Neuronal stem cell (in vitro differentiated cells): ENCODE results near the gene PAPLN.
A peak's percentile ranks its signal among the peaks of the same experiment; 100 is the strongest.

Experiments used
- DNase-seq: peaks from one replicate; pipeline ENCODE4 v3.0.0-alpha.2; 2013; ENCODE audit warnings: low spot score
- H2AFZ ChIP-seq: one replicate; pipeline ENCODE4 v1.6.1; 2013; ENCODE audit warnings: mild to moderate bottlenecking, low read length, inconsistent platforms
- H2AK5ac ChIP-seq: 2 replicates; pipeline ENCODE4 v1.6.1; 2013; ENCODE audit warnings: low read depth, mild to moderate bottlenecking, inconsistent platforms, low read length, moderate library complexity, mixed read lengths
- H2BK120ac ChIP-seq: 2 replicates; pipeline ENCODE4 v1.6.1; 2013; ENCODE audit warnings: low read depth, mild to moderate bottlenecking, inconsistent platforms, low read length, moderate library complexity, mixed read lengths
- H2BK12ac ChIP-seq: one replicate; pipeline ENCODE4 v1.6.1; 2013; ENCODE audit warnings: low read length, inconsistent platforms
- H2BK15ac ChIP-seq: 2 replicates; pipeline ENCODE4 v1.6.1; 2013; ENCODE audit warnings: mild to moderate bottlenecking, low read length, inconsistent platforms, mixed read lengths
- H2BK5ac ChIP-seq: one replicate; pipeline ENCODE4 v1.6.1; 2013; ENCODE audit warnings: inconsistent platforms, mild to moderate bottlenecking, low read length, moderate library complexity
- H3K14ac ChIP-seq: one replicate; pipeline ENCODE4 v1.6.1; 2013; ENCODE audit warnings: low read length, inconsistent platforms
- H3K18ac ChIP-seq: 2 replicates; pipeline ENCODE4 v1.6.1; 2013; ENCODE audit warnings: low read length, inconsistent platforms
- H3K23ac ChIP-seq: 2 replicates; pipeline ENCODE4 v1.6.1; 2013; ENCODE audit warnings: low read depth, mild to moderate bottlenecking, mixed read lengths, low read length, inconsistent platforms; ENCODE audit not compliant: poor library complexity
- H3K27ac ChIP-seq: replicated peaks from 3 replicates; pipeline ENCODE4 v1.5.1; 2013; ENCODE audit warnings: low read length, inconsistent platforms
- H3K27me3 ChIP-seq, 3 experiments: 2 replicates each; pipeline ENCODE4 v1.6.1; 2013; ENCODE audit warnings: low read length in 3 of 3, mild to moderate bottlenecking in 2 of 3, inconsistent platforms in 1 of 3, low read depth in 1 of 3, mixed read lengths in 1 of 3, moderate library complexity in 1 of 3; ENCODE audit not compliant: control insufficient read depth in 3 of 3, insufficient read depth in 3 of 3
- H3K36me3 ChIP-seq, 2 donors: replicated peaks in 1 of 2; 2 replicates each; pipeline ENCODE4 v1.6.1; 2013; ENCODE audit warnings: low read length in 2 of 2; ENCODE audit not compliant: control insufficient read depth in 2 of 2, insufficient read depth in 2 of 2
- H3K4ac ChIP-seq: 2 replicates; pipeline ENCODE4 v1.6.1; 2013; ENCODE audit warnings: inconsistent platforms, mild to moderate bottlenecking, low read length, moderate library complexity
- H3K4me1 ChIP-seq, 2 donors: 1 replicate in 1 of 2; 2 replicates in 1 of 2; pipeline ENCODE4 v1.6.1; 2013; ENCODE audit warnings: low read length in 2 of 2, low read depth in 1 of 2; ENCODE audit not compliant: control insufficient read depth in 2 of 2, insufficient read depth in 1 of 2
- H3K4me2 ChIP-seq: one replicate; pipeline ENCODE4 v1.6.1; 2013; ENCODE audit warnings: mild to moderate bottlenecking, low read length, inconsistent platforms; ENCODE audit not compliant: insufficient read depth, poor library complexity, severe bottlenecking
- H3K4me3 ChIP-seq, 2 donors: 2 replicates each; pipeline ENCODE4 v1.5.1; 2013; ENCODE audit warnings: low read length in 2 of 2, mild to moderate bottlenecking in 2 of 2, inconsistent platforms in 1 of 2, moderate library complexity in 1 of 2
- H3K79me1 ChIP-seq: one replicate; pipeline ENCODE4 v1.6.1; 2013; ENCODE audit warnings: low read depth, mild to moderate bottlenecking, inconsistent platforms, low read length, moderate library complexity
- H3K9ac ChIP-seq: one replicate; pipeline ENCODE4 v1.6.1; 2013; ENCODE audit warnings: mild to moderate bottlenecking, low read depth, low read length, inconsistent platforms; ENCODE audit not compliant: poor library complexity
- H3K9me3 ChIP-seq, 2 donors: replicated peaks in 1 of 2; 2 replicates each; pipeline versions ENCODE3 to v1.6.1; 2013; ENCODE audit warnings: low read length in 2 of 2, mild to moderate bottlenecking in 2 of 2, inconsistent platforms in 1 of 2, low read depth in 1 of 2, mixed read lengths in 1 of 2, moderate library complexity in 1 of 2; ENCODE audit not compliant: control insufficient read depth in 2 of 2, insufficient read depth in 1 of 2
- H4K8ac ChIP-seq: one replicate; pipeline ENCODE4 v1.6.1; 2013; ENCODE audit warnings: low read depth, mild to moderate bottlenecking, inconsistent platforms, low read length, moderate library complexity
- H4K91ac ChIP-seq: one replicate; pipeline ENCODE4 v1.6.1; 2013; ENCODE audit warnings: low read length, low read depth, mild to moderate bottlenecking, inconsistent platforms; ENCODE audit not compliant: poor library complexity
- WGBS, 2 donors: extraction: QIAGEN DNeasy Blood & Tissue Kit; methylation state at CpG; one replicate each; pipeline ENCODE4 v1.1.7; 2013; ENCODE audit warnings: missing lambda C conversion rate in 2 of 2, mixed read lengths in 1 of 2; ENCODE audit not compliant: insufficient read length in 2 of 2, insufficient replicate concordance in 1 of 2; ENCODE audit errors: extremely low coverage in 2 of 2; 5-methylcytosine and 5-hydroxymethylcytosine counted together

Gene PAPLN

GRCh38 chr14:73234029-73234428 is 3.3 kb upstream of the PAPLN start:
- Histone ChIP-seq H3K4me1 (peaks cover 36 to 42% of the 10 kb centered on the region in 2 donors), H3K79me1 (peaks cover 3% of the 10 kb centered on the region), H3K23ac (no peak overlapping the region), H2BK5ac (peak overlapping the region; percentile 79), H3K4me3 (no peak overlapping the region), H2BK15ac (peak overlapping the region; percentile 44), H2BK12ac (no peak overlapping the region), H3K4ac (no peak overlapping the region), H2BK120ac (no peak overlapping the region), H2AK5ac (peak overlapping the region; percentile 87), H3K18ac (peak overlapping the region; percentile 79), H3K36me3 (no peaks in the 10 kb centered on the region), H3K14ac (no peak overlapping the region), H2AFZ (no peak overlapping the region), H4K91ac (no peak overlapping the region), H4K8ac (no peak overlapping the region), H3K9ac (no peak overlapping the region), H3K4me2 (no peak overlapping the region), H3K9me3 (no peaks in the 10 kb centered on the region), H3K27ac (no peak overlapping the region), H3K27me3 (peaks cover 0 to 20% (median 3%) of the 10 kb centered on the region in 3 experiments)
- no peak for DNase-seq
- WGBS, 2 donors = no CpG with 5 or more reads among the region's 5 CpGs

GRCh38 chr14:73234586-73235394 is 2.5 kb upstream of the PAPLN start:
- Histone ChIP-seq H3K36me3 (no peaks in the 10 kb centered on the region), H2BK15ac (peak overlapping the region; percentile 44), H2BK5ac (peak overlapping the region; percentile 79), H2AFZ (peak overlapping the region; percentile 75), H3K79me1 (peaks cover 3% of the 10 kb centered on the region), H3K4me2 (peak overlapping the region; percentile 29), H3K9me3 (no peaks in the 10 kb centered on the region), H2BK12ac (peak overlapping the region; percentile 84), H3K9ac (peak overlapping the region; percentile 9), H3K4me1 (peaks cover 37 to 44% of the 10 kb centered on the region in 2 donors), H4K91ac (no peak overlapping the region), H2BK120ac (peak overlapping the region; percentile 16), H4K8ac (no peak overlapping the region), H3K27ac (peak overlapping the region; percentile 88), H3K18ac (peak overlapping the region; percentile 89), H3K23ac (peak overlapping the region; percentile 81), H3K27me3 (peaks cover 0 to 27% (median 4%) of the 10 kb centered on the region in 3 experiments), H3K14ac (no peak overlapping the region), H2AK5ac (peak overlapping the region; percentile 87), H3K4ac (peak overlapping the region; percentile 59), H3K4me3 (no peak overlapping the region)
- no peak for DNase-seq
- no CpG with 5 or more reads among the region's 11 CpGs for WGBS, 2 donors

DNA sequence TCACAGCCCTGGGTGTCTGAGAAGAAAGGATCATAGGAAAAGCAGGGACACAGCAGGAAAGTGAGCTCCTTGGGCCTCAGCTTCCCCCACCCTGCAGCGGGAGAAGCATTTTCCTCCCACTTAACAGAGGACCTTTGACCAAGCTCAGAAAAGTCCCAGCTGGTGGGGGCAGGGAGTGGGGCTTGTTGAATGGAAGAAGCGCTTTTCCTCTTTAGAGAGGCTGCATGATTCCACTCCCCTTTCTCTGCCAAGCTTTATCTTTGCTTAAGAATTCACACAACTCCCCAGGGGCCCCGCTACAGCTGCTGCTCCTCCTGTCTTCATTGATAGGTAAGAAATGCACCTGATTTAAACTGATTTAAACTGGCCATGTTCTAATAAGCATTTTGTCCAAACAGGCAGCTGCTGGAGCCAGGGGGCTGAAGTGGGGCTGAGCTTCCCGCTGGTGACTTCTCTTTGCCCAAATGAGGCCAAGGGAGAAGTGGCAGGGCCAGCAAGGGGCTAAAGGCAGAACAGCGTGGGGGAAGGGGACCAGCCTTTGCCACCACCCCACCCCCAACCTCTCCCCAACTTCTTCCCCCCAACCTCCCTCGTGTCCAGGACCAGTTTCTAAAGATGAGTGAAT is 1.7 kb upstream of the PAPLN start:
- no CpG with 5 or more reads among the region's 6 CpGs for WGBS, 2 donors
- peak overlapping the region; percentile 79 for H2BK5ac ChIP-seq
- no peak overlapping the region for H4K8ac ChIP-seq
- H3K36me3 ChIP-seq = no peaks in the 10 kb centered on the region
- H4K91ac ChIP-seq = no peak overlapping the region
- H3K18ac ChIP-seq = peak overlapping the region; percentile 0
- H3K4me3 ChIP-seq = no peak overlapping the region
- H2BK12ac ChIP-seq = no peak overlapping the region
- peaks cover 0 to 34% (median 7%) of the 10 kb centered on the region in 3 experiments for H3K27me3 ChIP-seq
- H3K23ac ChIP-seq = no peak overlapping the region
- H2BK120ac ChIP-seq = no peak overlapping the region
- no peak overlapping the region for H2BK15ac ChIP-seq
- peak overlapping the region; percentile 38 for H3K4me2 ChIP-seq
- H2AFZ ChIP-seq = peak overlapping the region; percentile 75
- peaks cover 6% of the 10 kb centered on the region for H3K79me1 ChIP-seq
- H3K4me1 ChIP-seq = peaks cover 37 to 46% of the 10 kb centered on the region in 2 donors
- H2AK5ac ChIP-seq = no peak overlapping the region
- peak overlapping the region; percentile 88 for H3K27ac ChIP-seq
- H3K9me3 ChIP-seq = no peaks in the 10 kb centered on the region
- peak; percentile 65 for DNase-seq
- peak overlapping the region; percentile 2 for H3K9ac ChIP-seq
- no peak overlapping the region for H3K4ac ChIP-seq
- H3K14ac ChIP-seq = no peak overlapping the region

DNA sequence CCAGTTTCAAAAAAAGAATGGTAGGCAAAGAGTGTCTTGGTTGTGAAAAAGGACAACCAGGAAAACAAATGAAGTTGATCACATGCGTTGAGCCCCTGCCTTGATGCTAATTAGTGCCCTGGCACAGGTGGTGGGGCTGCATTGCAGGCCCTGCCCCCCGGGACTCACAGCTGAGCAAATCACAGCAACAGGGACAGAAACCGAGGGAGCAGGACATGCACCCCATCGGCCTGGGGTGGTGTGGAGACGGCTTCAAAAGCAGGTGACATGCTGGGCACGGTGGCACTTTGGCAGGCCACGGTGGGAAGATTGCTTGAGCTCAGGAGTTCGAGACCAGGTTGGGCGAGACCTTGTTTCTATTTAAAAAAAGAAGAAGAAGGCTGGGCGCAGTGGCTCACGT is 1.1 kb upstream of the PAPLN start:
- Histone ChIP-seq H3K36me3 (no peaks in the 10 kb centered on the region), H3K9ac (no peak overlapping the region), H4K8ac (no peak overlapping the region), H3K4me1 (peaks cover 37 to 46% of the 10 kb centered on the region in 2 donors), H3K18ac (peak overlapping the region; percentile 0), H3K23ac (no peak overlapping the region), H3K4me3 (no peak overlapping the region), H3K9me3 (no peaks in the 10 kb centered on the region), H3K4me2 (peak overlapping the region; percentile 38), H2BK5ac (peak overlapping the region; percentile 79), H3K27ac (peak overlapping the region; percentile 88), H2BK120ac (no peak overlapping the region), H3K79me1 (peaks cover 6% of the 10 kb centered on the region), H2AFZ (peak overlapping the region; percentile 75), H4K91ac (no peak overlapping the region), H2AK5ac (peak overlapping the region; percentile 0), H3K4ac (no peak overlapping the region), H2BK12ac (no peak overlapping the region), H3K14ac (no peak overlapping the region), H2BK15ac (no peak overlapping the region), H3K27me3 (peaks cover 0 to 40% (median 7%) of the 10 kb centered on the region in 3 experiments)
- DNase-seq = no peak
- WGBS, 2 donors = no CpG with 5 or more reads among the region's 11 CpGs
